Measurements from ENCODE around the gene WTAP. TPM values are rescaled to one million over a fixed set of nuclear protein-coding genes. Genes with fewer than 3 reads are reported as not detected.

The WTAP gene
- total RNA-seq, 1 donor from 2014 or later = 108 TPM

GRCh38 chr6:159758031-159759001 is 31.0 kb downstream of the WTAP start:
- no peak for TF ChIP-seq CTCF (IDR thresholded peaks at IDR 0.05; ENCODE audit: partially characterized antibody, unreplicated experiment)
- Mint-ChIP-seq H3K9me3 (ENCODE audit: unreplicated experiment) (peaks cover 5% of the 10 kb centered on the region), H3K36me3 (ENCODE audit: unreplicated experiment) (no peaks in the 10 kb centered on the region), H3K27me3 (ENCODE audit: unreplicated experiment) (peaks cover 8% of the 10 kb centered on the region), H3K4me1 (ENCODE audit: low read depth, unreplicated experiment) (peaks cover 13% of the 10 kb centered on the region), H3K27ac (ENCODE audit: unreplicated experiment) (peak overlapping the region; percentile 12), H3K4me3 (ENCODE audit: unreplicated experiment) (no peak overlapping the region)
- no peak for DNase-seq

- Mint-ChIP-seq H3K36me3 (ENCODE audit: unreplicated experiment) (no peaks in the 10 kb centered on the region), H3K4me1 (ENCODE audit: low read depth, unreplicated experiment) (peaks cover 13% of the 10 kb centered on the region), H3K4me3 (ENCODE audit: unreplicated experiment) (peak overlapping the region; percentile 1), H3K27me3 (ENCODE audit: unreplicated experiment) (peaks cover 8% of the 10 kb centered on the region), H3K9me3 (ENCODE audit: unreplicated experiment) (peaks cover 5% of the 10 kb centered on the region), H3K27ac (ENCODE audit: unreplicated experiment) (peak overlapping the region; percentile 2)
- TF ChIP-seq CTCF (IDR thresholded peaks at IDR 0.05; ENCODE audit: partially characterized antibody, unreplicated experiment) = no peak
- DNase-seq = no peak
These were observed 32.3 kb downstream of the WTAP start for GRCh38 chr6:159759645-159760044.

GRCh38 chr6:159760602-159761057 is 33.3 kb downstream of the WTAP start:
- peak overlapping the region; percentile 71 for H3K27ac Mint-ChIP-seq (ENCODE audit: unreplicated experiment)
- no peak for TF ChIP-seq CTCF (IDR thresholded peaks at IDR 0.05; ENCODE audit: partially characterized antibody, unreplicated experiment)
- no peaks in the 10 kb centered on the region for H3K36me3 Mint-ChIP-seq (ENCODE audit: unreplicated experiment)
- peaks cover 8% of the 10 kb centered on the region for H3K27me3 Mint-ChIP-seq (ENCODE audit: unreplicated experiment)
- H3K9me3 Mint-ChIP-seq (ENCODE audit: unreplicated experiment) = peaks cover 5% of the 10 kb centered on the region
- peak overlapping the region; percentile 92 for H3K4me3 Mint-ChIP-seq (ENCODE audit: unreplicated experiment)
- H3K4me1 Mint-ChIP-seq (ENCODE audit: low read depth, unreplicated experiment) = peaks cover 13% of the 10 kb centered on the region
- no peak for DNase-seq

GRCh38 chr6:159761129-159761872 is 34.0 kb downstream of the WTAP start:
- Mint-ChIP-seq H3K4me1 (ENCODE audit: low read depth, unreplicated experiment) (peaks cover 14% of the 10 kb centered on the region), H3K27me3 (ENCODE audit: unreplicated experiment) (peaks cover 8% of the 10 kb centered on the region), H3K27ac (ENCODE audit: unreplicated experiment) (peak overlapping the region; percentile 84), H3K36me3 (ENCODE audit: unreplicated experiment) (no peaks in the 10 kb centered on the region), H3K9me3 (ENCODE audit: unreplicated experiment) (peaks cover 5% of the 10 kb centered on the region), H3K4me3 (ENCODE audit: unreplicated experiment) (peak overlapping the region; percentile 92)
- DNase-seq = peak; percentile 28
- no peak for TF ChIP-seq CTCF (IDR thresholded peaks at IDR 0.05; ENCODE audit: partially characterized antibody, unreplicated experiment)
